DOHH2 (cell line): ENCODE measurements around the gene PPP2R2B.

Experiments
- CTCF ChIP-seq: fragments of 200-600 bp; sonication (generic); IDR thresholded peaks from one replicate; pipeline ENCODE4 v1.5.1; 2014; ENCODE audit warnings: antibody characterized with exemption, mild to moderate bottlenecking, low read depth, low read length; ENCODE audit not compliant: poor library complexity, severe bottlenecking
- EZH2phosphoT487 ChIP-seq: fragments of 200-600 bp; sonication (generic); IDR thresholded peaks from 2 replicates; pipeline ENCODE4 v1.6.1; 2017; ENCODE audit warnings: borderline replicate concordance, mild to moderate bottlenecking, antibody characterized with exemption, low read length, moderate library complexity, mixed read lengths

DNA sequence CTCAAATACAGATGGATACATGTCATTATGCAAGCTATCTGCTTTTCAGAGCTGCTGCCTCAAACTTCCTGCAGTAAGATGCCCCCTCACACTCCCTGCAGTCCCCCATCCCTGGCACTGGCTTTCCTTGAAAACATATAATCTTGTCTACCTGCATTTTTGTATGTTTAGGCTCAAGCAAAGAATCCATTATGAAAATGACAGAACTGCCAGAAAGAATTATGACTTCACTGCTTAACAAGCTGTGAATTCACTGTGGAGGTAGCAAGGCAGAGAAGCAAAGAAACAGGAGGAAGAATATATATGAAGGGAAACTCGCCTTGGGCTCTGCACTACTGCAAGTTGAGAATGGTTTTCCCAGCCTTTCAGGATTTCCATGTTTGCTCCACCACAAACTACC is 39.4 kb upstream of the PPP2R2B start:
- TF ChIP-seq CTCF, result no peak
- no peak for TF ChIP-seq EZH2phosphoT487
